Activated naive CD8-positive, alpha-beta T cell (primary cell): ENCODE measurements around the gene ENOX2.

Experiments used
- H3K27ac Mint-ChIP-seq: one replicate; pipeline ENCODE4 v1.8.0; 2021; ENCODE audit warnings: mixed read lengths
- H3K27me3 Mint-ChIP-seq: one replicate; pipeline ENCODE4 v1.8.0; 2021; ENCODE audit warnings: mixed read lengths
- H3K36me3 Mint-ChIP-seq: one replicate; pipeline ENCODE4 v1.8.0; 2021; ENCODE audit warnings: mixed read lengths
- H3K4me1 Mint-ChIP-seq: one replicate; pipeline ENCODE4 v1.8.0; 2021; ENCODE audit warnings: low read depth, mixed read lengths
- H3K4me3 Mint-ChIP-seq: one replicate; pipeline ENCODE4 v1.8.0; 2021; ENCODE audit warnings: mild to moderate bottlenecking, mixed read lengths
- H3K9me3 Mint-ChIP-seq: one replicate; pipeline ENCODE4 v1.8.0; 2021; ENCODE audit warnings: low read depth, mixed read lengths

Gene ENOX2

DNA sequence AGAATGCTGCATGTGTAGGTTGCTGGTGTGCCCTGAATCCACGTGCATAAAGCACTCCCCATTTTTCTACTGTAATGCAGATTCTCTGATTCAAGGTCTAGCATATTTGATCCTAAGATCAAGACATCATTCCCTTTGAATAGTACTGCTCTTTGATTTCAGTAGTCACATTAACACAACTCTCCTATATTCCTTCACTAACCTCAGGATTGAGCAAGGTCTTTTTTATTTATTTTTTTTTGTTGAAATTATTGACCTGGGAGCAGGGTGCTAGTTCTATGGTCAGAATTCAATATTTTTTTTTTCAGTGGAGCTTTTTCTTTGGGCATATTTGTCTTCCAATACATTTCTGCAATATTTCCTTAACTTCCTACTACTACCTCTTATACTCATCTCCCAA, 255.5 kb downstream of the ENOX2 start:
- no peaks in the 10 kb centered on the region for H3K4me1 Mint-ChIP-seq
- H3K9me3 Mint-ChIP-seq = peaks cover 4% of the 10 kb centered on the region
- H3K36me3 Mint-ChIP-seq = peaks cover 9% of the 10 kb centered on the region
- no peak overlapping the region for H3K27ac Mint-ChIP-seq
- H3K4me3 Mint-ChIP-seq = no peak overlapping the region
- no peaks in the 10 kb centered on the region for H3K27me3 Mint-ChIP-seq

- no peak overlapping the region for H3K27ac Mint-ChIP-seq
- peaks cover 4% of the 10 kb centered on the region for H3K9me3 Mint-ChIP-seq
- H3K27me3 Mint-ChIP-seq = no peaks in the 10 kb centered on the region
- peaks cover 1% of the 10 kb centered on the region for H3K4me1 Mint-ChIP-seq
- peaks cover 9% of the 10 kb centered on the region for H3K36me3 Mint-ChIP-seq
- no peak overlapping the region for H3K4me3 Mint-ChIP-seq
Measured at GRCh38 chrX:130645955-130646583, 256.9 kb downstream of the ENOX2 start.

DNA sequence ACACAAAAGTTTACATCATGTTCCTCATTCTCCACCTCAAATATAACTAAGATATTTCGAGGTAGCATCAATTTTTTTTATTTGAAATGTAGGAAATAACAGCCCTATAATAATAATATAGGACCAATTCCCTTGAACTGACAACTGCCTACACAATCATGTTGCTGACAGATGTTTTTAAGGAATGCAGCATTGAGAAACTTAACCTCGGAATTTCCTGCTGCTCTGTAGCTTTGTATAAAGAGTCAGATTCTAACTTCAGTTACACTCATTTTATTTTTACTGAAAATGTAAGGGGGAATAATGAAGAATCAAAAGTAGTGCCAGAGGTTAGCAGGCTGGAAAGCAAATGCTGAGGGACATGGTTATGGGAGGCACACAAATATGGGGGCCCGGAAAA, 265.4 kb downstream of the ENOX2 start:
- Mint-ChIP-seq H3K9me3 (no peaks in the 10 kb centered on the region), H3K4me3 (no peak overlapping the region), H3K4me1 (peaks cover 6% of the 10 kb centered on the region), H3K27ac (no peak overlapping the region), H3K36me3 (peaks cover 7% of the 10 kb centered on the region), H3K27me3 (no peaks in the 10 kb centered on the region)

DNA sequence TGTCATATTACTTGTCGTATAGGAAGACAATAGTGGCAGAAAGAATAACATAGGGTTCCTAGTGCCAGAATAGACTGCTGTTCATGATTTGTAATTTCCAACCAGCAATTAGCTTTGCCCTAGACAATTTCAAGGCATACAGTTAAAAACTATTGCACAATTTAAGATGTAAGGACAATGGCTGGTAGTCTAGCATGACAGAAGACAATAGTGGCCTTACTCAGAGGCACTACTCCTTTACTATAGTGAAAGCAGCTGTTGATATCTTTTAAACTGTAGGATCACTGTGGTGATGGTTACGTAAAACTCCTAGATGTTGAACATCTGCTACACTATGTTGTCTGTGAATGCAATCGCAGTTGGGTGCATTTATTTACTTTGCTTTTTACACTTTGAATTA, 266.7 kb downstream of the ENOX2 start:
- no peaks in the 10 kb centered on the region for H3K27me3 Mint-ChIP-seq
- H3K9me3 Mint-ChIP-seq = no peaks in the 10 kb centered on the region
- no peak overlapping the region for H3K4me3 Mint-ChIP-seq
- peaks cover 6% of the 10 kb centered on the region for H3K4me1 Mint-ChIP-seq
- peaks cover 7% of the 10 kb centered on the region for H3K36me3 Mint-ChIP-seq
- no peak overlapping the region for H3K27ac Mint-ChIP-seq

DNA sequence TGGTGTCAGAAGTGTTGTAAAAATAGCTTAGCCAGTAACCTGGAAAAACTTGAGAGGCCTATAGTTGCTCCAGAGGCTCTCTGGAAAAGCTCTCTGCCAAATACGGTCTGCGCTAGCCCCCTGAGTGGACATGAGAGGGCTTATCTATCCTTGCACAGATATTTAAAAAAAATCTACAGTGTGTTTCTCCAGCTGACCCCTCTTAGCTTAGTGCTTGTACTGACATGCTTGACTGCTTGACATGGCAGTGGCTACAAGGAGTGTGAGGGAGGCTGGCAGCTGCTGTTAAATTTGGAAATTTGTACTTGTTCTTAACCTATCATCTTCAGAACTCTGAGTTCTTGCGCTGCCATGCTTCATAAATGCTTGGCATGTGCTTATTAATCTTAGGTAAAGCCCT, 272.0 kb downstream of the ENOX2 start:
- H3K27ac Mint-ChIP-seq = no peak overlapping the region
- H3K27me3 Mint-ChIP-seq = no peaks in the 10 kb centered on the region
- H3K36me3 Mint-ChIP-seq = peaks cover 5% of the 10 kb centered on the region
- no peaks in the 10 kb centered on the region for H3K4me1 Mint-ChIP-seq
- H3K9me3 Mint-ChIP-seq = no peaks in the 10 kb centered on the region
- H3K4me3 Mint-ChIP-seq = no peak overlapping the region

DNA sequence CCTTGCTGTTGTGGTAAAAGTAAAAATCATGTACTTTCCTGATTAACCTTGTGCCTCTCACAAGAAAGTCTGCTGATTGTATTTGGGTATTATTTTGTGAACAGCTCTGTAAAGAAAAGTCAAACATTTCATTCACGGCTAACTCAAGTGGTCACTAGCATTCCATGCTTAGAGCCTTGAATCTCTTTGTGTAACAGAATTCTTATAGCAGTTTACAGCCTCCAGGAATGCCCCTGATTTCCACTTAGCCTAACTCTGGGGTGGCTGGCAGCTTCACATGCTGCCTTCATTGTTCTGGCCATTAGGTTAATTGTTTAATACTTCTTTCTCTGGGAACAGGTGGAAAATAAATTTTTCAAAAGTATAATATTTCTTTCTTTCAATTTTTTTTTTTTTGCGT, 274.5 kb downstream of the ENOX2 start:
- Mint-ChIP-seq H3K36me3 (no peaks in the 10 kb centered on the region), H3K4me1 (no peaks in the 10 kb centered on the region), H3K9me3 (no peaks in the 10 kb centered on the region), H3K4me3 (no peak overlapping the region), H3K27ac (no peak overlapping the region), H3K27me3 (no peaks in the 10 kb centered on the region)

DNA sequence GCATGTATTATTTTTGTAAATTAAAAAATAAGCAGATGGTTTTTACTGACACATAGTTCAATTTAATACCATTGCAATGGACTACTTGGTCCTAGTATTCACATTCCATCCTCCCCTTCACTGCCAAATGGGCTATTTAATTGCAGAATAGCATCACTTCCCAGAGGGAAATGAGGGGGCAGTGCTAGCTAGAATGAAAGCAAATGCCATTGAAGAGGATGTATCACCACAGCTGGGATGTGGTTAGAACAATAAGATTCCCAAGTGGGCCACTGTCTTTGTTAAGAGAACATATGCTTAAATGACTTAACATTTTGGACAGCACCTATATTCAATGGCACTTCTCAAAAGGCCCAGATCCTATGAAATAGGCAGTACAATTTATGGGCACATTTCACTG, 276.5 kb downstream of the ENOX2 start:
- Mint-ChIP-seq H3K4me1 (no peaks in the 10 kb centered on the region), H3K36me3 (no peaks in the 10 kb centered on the region), H3K9me3 (no peaks in the 10 kb centered on the region), H3K27me3 (no peaks in the 10 kb centered on the region), H3K27ac (no peak overlapping the region), H3K4me3 (no peak overlapping the region)

DNA sequence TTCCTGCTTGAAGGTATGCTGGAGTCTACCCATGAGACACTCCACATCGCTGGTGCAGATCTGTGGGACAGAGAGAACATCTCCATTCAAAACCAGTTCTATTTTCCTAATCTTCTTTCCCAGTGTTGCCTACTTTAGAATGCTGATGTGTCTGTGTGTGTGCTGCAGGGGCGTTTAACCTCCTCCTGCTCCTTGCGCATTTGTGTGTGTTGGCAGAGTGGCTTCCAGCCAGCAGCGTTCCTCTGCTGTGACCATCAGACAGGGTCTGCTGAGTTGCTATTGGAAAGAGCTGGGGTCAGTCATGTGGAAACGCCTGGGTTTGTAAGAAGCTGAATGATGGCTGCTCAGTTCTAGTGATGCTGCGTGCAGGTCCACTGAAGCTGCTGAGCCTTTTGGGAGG, 277.6 kb downstream of the ENOX2 start:
- no peaks in the 10 kb centered on the region for H3K4me1 Mint-ChIP-seq
- no peaks in the 10 kb centered on the region for H3K9me3 Mint-ChIP-seq
- no peak overlapping the region for H3K27ac Mint-ChIP-seq
- no peak overlapping the region for H3K4me3 Mint-ChIP-seq
- no peaks in the 10 kb centered on the region for H3K36me3 Mint-ChIP-seq
- H3K27me3 Mint-ChIP-seq = no peaks in the 10 kb centered on the region

GRCh38 chrX:130623518-130623917, 279.5 kb downstream of the ENOX2 start:
- H3K27ac Mint-ChIP-seq = no peak overlapping the region
- H3K4me1 Mint-ChIP-seq = no peaks in the 10 kb centered on the region
- H3K36me3 Mint-ChIP-seq = no peaks in the 10 kb centered on the region
- H3K4me3 Mint-ChIP-seq = no peak overlapping the region
- H3K9me3 Mint-ChIP-seq = no peaks in the 10 kb centered on the region
- H3K27me3 Mint-ChIP-seq = no peaks in the 10 kb centered on the region

DNA sequence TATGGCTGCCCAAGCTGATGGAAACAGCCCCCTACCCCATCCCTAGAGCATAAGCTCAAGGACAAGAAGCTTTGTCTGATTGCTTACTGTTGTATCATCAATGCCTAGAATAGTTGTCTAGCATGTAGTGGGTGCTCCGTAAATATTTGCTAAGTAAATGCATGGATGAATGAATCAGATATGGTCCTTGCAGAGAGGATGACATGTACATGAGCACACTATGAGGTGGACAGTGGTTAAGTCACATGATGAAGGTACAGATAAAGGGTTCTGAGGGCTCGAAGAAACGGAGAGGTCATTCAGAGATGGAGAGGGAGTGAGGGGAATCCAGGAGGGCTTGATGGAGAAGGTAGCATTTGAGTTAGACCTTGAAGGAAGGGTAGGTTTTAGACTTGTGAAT, 287.1 kb downstream of the ENOX2 start:
- H3K27me3 Mint-ChIP-seq = no peaks in the 10 kb centered on the region
- no peaks in the 10 kb centered on the region for H3K9me3 Mint-ChIP-seq
- no peaks in the 10 kb centered on the region for H3K36me3 Mint-ChIP-seq
- no peaks in the 10 kb centered on the region for H3K4me1 Mint-ChIP-seq
- no peak overlapping the region for H3K4me3 Mint-ChIP-seq
- H3K27ac Mint-ChIP-seq = no peak overlapping the region

DNA sequence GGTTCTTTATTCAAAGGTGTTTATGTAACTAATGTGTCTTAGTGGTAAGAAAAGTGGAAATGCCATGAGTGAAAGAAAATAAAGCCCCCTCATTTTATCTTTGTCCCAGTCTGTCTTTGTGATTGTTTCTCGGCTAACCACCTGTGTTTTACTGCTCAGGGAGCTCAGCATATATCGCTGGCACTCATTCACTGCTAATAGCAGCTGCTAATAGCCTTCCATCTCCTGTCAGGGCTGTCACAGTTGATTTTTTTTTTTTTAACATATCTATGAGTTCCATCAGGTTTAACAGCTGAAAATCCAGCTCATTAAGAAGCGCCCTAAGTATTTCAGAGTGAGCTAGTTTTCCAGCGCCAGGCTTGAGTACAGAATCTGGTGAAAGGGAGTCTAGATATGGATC, 295.6 kb downstream of the ENOX2 start:
- Mint-ChIP-seq H3K27me3 (peaks cover 5% of the 10 kb centered on the region), H3K4me3 (no peak overlapping the region), H3K36me3 (no peaks in the 10 kb centered on the region), H3K4me1 (no peaks in the 10 kb centered on the region), H3K27ac (no peak overlapping the region), H3K9me3 (no peaks in the 10 kb centered on the region)

DNA sequence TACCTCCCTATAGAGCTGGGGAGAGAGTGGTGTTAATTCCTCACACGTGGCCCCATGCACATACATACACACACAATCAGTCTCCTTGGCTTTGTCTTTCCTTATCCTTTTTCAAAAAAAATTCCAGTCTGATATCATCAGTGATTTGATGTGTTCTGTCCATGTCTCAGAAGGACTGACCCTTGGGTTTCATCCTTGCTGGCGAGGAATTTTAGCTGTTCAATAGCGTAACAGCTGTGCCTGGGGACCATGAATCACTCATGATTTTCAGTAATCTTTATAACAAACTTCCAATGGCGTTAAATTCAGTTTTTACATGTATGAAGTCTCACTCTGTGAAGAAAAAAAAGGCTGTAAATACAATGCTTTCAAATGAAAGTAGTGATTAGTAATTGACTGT, 296.6 kb downstream of the ENOX2 start:
- Mint-ChIP-seq H3K36me3 (no peaks in the 10 kb centered on the region), H3K4me1 (no peaks in the 10 kb centered on the region), H3K9me3 (no peaks in the 10 kb centered on the region), H3K4me3 (no peak overlapping the region), H3K27ac (no peak overlapping the region), H3K27me3 (peaks cover 5% of the 10 kb centered on the region)

- Mint-ChIP-seq H3K27ac (no peak overlapping the region), H3K36me3 (no peaks in the 10 kb centered on the region), H3K9me3 (no peaks in the 10 kb centered on the region), H3K4me1 (no peaks in the 10 kb centered on the region), H3K27me3 (peaks cover 5% of the 10 kb centered on the region), H3K4me3 (no peak overlapping the region)
Measured at GRCh38 chrX:130604882-130605281, 298.1 kb downstream of the ENOX2 start.

GRCh38 chrX:130594453-130594916, 308.5 kb downstream of the ENOX2 start:
- H3K4me3 Mint-ChIP-seq = no peak overlapping the region
- H3K36me3 Mint-ChIP-seq = no peaks in the 10 kb centered on the region
- H3K9me3 Mint-ChIP-seq = no peaks in the 10 kb centered on the region
- no peak overlapping the region for H3K27ac Mint-ChIP-seq
- H3K4me1 Mint-ChIP-seq = no peaks in the 10 kb centered on the region
- peaks cover 2% of the 10 kb centered on the region for H3K27me3 Mint-ChIP-seq

DNA sequence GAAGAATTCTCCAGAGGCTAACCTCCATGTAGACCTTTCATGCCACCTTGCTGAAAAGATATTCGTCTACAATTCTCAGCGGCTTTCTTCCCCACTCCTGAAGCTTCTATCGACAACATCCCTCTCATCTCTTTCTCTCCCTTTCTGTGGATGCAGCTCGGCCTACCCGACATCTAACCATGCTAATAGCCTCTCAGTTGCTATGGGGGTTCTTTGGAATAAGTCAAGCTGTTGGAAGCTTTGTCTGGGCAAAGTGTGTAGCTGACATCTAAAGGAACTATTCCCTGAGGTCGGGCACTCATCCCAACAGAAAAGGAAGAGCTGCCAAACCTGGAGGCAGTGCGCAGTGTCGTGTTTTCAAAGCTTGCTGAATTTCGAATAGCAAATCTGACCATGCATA, 309.1 kb downstream of the ENOX2 start:
- Mint-ChIP-seq H3K4me1 (no peaks in the 10 kb centered on the region), H3K27ac (no peak overlapping the region), H3K4me3 (no peak overlapping the region), H3K9me3 (no peaks in the 10 kb centered on the region), H3K27me3 (peaks cover 2% of the 10 kb centered on the region), H3K36me3 (no peaks in the 10 kb centered on the region)

GRCh38 chrX:130592204-130592603, 310.8 kb downstream of the ENOX2 start:
- Mint-ChIP-seq H3K9me3 (no peaks in the 10 kb centered on the region), H3K27me3 (peaks cover 2% of the 10 kb centered on the region), H3K4me1 (no peaks in the 10 kb centered on the region), H3K27ac (no peak overlapping the region), H3K4me3 (no peak overlapping the region), H3K36me3 (no peaks in the 10 kb centered on the region)
